Esophagus muscularis mucosa (tissue), 3 donors: ENCODE measurements around the gene POU2F1.

Experiments used
- CTCF ChIP-seq, 3 experiments: fragments of 200-600 bp in 2 of 3; fragments of 450-650 bp in 1 of 3; sonication (generic) in 2 of 3; IDR thresholded peaks; one replicate each; pipeline ENCODE4 v1.5.1; 2017 to 2019; ENCODE audit warnings: antibody characterized with exemption in 3 of 3, mild to moderate bottlenecking in 2 of 3, moderate library complexity in 1 of 3
- POLR2A ChIP-seq: fragments of 450-650 bp; IDR thresholded peaks from one replicate; pipeline ENCODE4 v1.6.1; 2017; ENCODE audit warnings: antibody characterized with exemption, moderate library complexity, mild to moderate bottlenecking, low read depth

- TF ChIP-seq POLR2A (no peak), CTCF (IDR thresholded peaks at IDR 0.05) (no peak)
Measured at GRCh38 chr1:167325151-167325550, 104.5 kb downstream of the POU2F1 start.
